Dendritic cell treated with granulocyte-macrophage colony-stimulating factor and Interleukin-4, amounts not matched to agents 40 ng/mL and 50 ng/mL, for 4 days (primary cell): ENCODE measurements around the gene RNF43.
"Not testable (repeated sequence)": the region's sequence is repeated elsewhere in the genome, so short reads cannot be mapped to it uniquely, and the experiment has no call there.

ENCODE experiments used
- H3K27ac Mint-ChIP-seq: one replicate; pipeline ENCODE4 v1.8.0; 2022; ENCODE audit warnings: mild to moderate bottlenecking, mixed read lengths
- H3K27me3 Mint-ChIP-seq: one replicate; pipeline ENCODE4 v1.8.0; 2022; ENCODE audit warnings: mild to moderate bottlenecking, mixed read lengths
- H3K36me3 Mint-ChIP-seq: one replicate; pipeline ENCODE4 v1.8.0; 2022; ENCODE audit warnings: low read depth, mixed read lengths
- H3K4me1 Mint-ChIP-seq: one replicate; pipeline ENCODE4 v1.8.0; 2022; ENCODE audit warnings: low read depth, mixed read lengths
- H3K4me3 Mint-ChIP-seq: one replicate; pipeline ENCODE4 v1.8.0; 2022; ENCODE audit warnings: mild to moderate bottlenecking, moderate library complexity, mixed read lengths
- H3K9me3 Mint-ChIP-seq: one replicate; pipeline ENCODE4 v1.8.0; 2022; ENCODE audit warnings: mixed read lengths
- intact Hi-C: fragments of 100-400 bp; cut with micrococcal nuclease; formaldehyde crosslinking; loops from one replicate; pipeline ENCODE4 v1.15.0; 2022

RNF43 gene

DNA sequence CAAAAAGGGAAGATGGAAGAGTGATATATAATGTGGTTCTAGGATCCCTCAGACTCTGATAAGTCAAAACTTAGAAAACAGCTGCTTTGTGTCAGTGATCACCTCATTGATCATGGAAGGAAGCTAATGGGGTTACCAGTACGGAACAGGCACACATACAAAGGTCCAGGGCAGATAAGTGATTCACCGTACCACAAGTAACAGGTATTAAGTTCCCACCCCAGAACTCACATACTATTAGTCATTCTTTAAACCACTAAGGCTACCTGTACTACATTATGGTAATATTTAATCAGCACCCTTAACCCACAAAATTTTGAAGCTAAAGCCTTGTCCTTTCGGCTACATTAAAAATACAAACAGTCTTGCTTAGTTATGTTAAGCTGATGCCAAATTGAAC lies 17.4 kb downstream of the RNF43 start:
- intact Hi-C loops = no loop called here
- Mint-ChIP-seq H3K4me1 (no peaks in the 10 kb centered on the region), H3K4me3 (no peak overlapping the region), H3K27me3 (peaks cover 27% of the 10 kb centered on the region), H3K27ac (no peak overlapping the region), H3K36me3 (no peaks in the 10 kb centered on the region), H3K9me3 (no peaks in the 10 kb centered on the region)

DNA sequence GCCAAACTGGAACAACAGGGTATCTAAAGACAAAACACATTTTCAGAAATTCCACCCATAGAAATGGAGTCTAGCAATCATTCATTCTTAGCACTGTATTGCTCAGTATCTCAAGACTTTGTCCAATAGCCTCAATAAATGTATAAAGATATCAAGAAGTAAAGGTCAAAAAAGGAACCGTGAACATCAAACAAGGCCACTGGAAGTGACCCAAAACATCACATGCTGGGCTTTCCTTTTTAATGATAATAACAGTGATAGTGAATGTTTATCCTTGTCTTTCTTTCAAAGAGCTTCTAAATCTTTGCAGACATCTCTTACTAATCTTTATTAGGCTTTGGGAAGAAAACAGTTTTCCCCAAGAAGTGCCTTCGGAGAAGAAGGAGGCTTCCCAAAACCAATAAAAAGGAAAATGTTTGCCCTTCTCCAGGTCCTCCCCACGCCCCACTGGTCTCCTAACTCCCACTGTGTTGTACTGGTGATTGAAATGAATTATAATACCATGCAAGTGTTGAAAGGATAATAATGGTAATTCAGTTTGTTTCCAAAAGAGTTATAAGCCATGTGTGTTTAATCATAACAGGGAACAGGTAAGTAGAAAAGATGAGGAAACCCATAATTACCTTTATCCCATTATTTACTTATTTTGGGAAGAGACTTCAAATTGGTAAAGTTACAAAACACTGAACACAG lies 18.6 kb downstream of the RNF43 start:
- Mint-ChIP-seq H3K4me3 (no peak overlapping the region), H3K27ac (no peak overlapping the region), H3K9me3 (no peaks in the 10 kb centered on the region), H3K4me1 (no peaks in the 10 kb centered on the region), H3K27me3 (peaks cover 31% of the 10 kb centered on the region), H3K36me3 (no peaks in the 10 kb centered on the region)
- intact Hi-C loops = no loop called here

DNA sequence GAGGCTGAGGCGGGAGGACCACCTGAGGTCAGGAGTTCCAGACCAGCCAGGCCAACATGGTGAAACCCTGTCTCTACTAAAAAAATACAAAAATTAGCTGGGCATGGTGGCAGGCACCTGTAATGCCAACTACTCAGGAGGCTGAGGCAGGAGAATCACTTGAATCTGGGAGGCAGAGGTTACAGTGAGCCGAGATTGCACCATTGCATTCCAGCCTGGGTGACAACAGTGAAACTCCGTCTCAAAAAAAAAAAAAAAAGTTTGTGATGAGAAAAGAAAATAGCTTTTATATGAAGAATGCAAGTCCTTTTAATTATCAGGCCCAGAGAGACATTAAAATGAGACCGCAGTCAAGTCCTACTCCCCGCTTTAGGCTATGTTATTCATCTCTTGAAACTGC lies 19.9 kb downstream of the RNF43 start:
- intact Hi-C loops, H3K9me3 Mint-ChIP-seq: not testable (repeated sequence)

DNA sequence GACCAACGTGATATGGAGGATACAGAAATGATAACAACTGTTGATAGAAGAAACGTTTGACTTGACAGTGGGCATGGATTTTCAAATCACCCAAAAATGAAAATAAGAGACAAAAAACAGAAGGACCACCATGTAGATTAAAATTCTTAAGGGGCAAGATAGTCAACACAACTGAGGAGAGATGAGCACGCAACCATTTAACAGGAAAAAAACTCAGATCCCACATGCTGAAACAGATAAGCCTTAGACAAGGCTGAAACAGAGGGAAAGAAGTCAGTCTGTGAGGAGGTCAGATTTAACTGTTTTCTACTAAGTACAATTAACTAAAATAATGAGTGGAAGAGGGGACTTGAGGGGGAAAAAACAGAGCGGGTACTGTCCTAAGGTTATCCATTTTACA lies 21.2 kb downstream of the RNF43 start:
- Mint-ChIP-seq H3K9me3 (no peaks in the 10 kb centered on the region), H3K27ac (no peak overlapping the region), H3K4me1 (no peaks in the 10 kb centered on the region), H3K27me3 (peaks cover 30% of the 10 kb centered on the region), H3K36me3 (no peaks in the 10 kb centered on the region), H3K4me3 (no peak overlapping the region)
- intact Hi-C loops = no loop called here

More for the DNA sequence above, 19.9 kb downstream of the RNF43 start:
- not testable (repeated sequence) for H3K27ac Mint-ChIP-seq, H3K4me3 Mint-ChIP-seq, H3K36me3 Mint-ChIP-seq, H3K4me1 Mint-ChIP-seq
- H3K27me3 Mint-ChIP-seq = peaks cover 28% of the 10 kb centered on the region

DNA sequence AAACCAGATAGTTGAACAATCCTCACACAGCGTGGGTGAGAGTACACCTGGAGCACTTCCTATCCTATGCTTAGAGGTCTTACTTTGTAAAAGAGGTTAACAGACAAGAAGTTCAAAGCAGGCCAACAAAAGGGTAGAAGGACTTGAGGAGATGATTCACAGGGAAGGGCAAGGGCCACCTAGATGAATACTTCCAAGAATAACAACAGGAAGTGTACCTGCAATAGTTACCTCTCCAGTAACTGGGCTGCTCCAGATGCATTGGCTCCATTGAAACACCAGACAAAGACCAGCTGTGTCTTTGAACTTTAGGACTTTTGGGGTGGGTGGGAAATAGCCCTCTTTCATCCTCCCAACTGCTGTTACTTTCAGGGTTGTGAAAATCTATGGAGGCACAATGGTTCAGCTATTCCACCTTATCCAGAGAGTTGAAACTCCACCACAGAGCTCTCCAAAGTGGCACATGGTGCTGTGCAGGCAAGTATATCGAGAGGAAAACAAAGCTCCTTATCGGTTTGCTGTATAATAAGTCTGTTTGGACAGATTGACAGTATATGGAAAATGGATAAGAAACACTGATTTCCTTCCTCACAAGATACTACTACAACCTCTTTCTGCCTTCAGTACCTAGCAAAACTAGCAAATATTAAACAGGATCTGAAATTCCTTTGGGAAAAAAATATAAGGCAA lies 22.7 kb downstream of the RNF43 start:
- Mint-ChIP-seq H3K9me3 (no peaks in the 10 kb centered on the region), H3K27me3 (peaks cover 38% of the 10 kb centered on the region), H3K4me3 (no peak overlapping the region), H3K27ac (no peak overlapping the region), H3K4me1 (no peaks in the 10 kb centered on the region), H3K36me3 (no peaks in the 10 kb centered on the region)
- intact Hi-C loops = no loop called here

DNA sequence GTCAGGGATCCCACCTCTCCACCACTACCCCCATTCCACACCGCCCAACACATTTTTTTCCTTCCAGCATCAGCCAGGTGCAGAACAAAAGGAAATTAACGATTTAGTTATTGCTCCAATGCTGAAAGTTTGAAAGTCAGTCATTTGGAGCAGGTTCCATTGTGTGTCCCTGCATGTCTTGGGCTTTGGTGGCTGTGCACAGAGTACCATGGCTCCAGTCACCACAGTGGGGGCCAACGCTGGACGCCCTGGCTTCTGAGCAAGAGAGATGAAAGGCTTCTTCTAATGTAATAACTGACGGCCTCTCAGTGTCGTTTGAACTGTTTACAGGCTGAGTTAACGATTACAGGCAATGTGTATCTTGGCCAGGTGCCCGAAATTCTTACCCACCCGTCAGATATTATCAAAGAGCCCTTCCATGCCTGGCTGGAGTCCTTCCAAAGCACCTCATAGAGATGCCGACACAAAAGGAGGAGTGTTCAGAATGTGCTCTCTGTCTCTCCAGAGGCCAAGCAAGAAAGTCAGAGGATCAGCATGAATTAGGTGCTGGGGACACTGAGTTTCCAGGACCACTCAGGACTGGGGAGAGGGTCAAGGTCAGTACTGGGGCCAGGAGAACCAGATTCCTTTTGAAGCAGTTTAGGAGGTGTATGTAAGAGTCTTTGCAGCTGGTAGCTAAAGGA lies 25.9 kb downstream of the RNF43 start:
- Mint-ChIP-seq H3K9me3 (no peaks in the 10 kb centered on the region), H3K27ac (no peak overlapping the region), H3K4me1 (peaks cover 6% of the 10 kb centered on the region), H3K36me3 (no peaks in the 10 kb centered on the region), H3K4me3 (no peak overlapping the region), H3K27me3 (peaks cover 32% of the 10 kb centered on the region)
- intact Hi-C loops = no loop called here

DNA sequence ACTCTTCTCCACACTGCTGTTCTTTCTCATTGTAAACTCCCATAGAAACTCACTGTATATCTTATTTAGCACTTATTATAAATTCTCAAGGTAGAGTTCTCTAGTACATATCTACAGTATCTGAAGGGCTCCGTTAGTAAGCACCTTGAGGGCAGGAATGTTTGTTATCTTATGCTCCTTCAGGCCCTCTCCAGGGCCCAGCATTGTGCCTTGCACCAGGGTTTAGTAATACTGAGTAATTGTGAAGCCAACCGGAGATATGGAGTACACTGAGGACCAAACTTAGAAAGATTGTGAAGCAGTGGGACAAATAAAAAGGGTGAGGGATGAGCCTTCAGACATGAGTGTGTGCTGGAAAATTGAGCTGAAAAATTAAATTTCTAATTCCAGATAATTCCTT lies 26.4 kb downstream of the RNF43 start:
- intact Hi-C loops = no loop called here
- Mint-ChIP-seq H3K4me1 (peaks cover 6% of the 10 kb centered on the region), H3K4me3 (no peak overlapping the region), H3K27ac (no peak overlapping the region), H3K36me3 (no peaks in the 10 kb centered on the region), H3K27me3 (peaks cover 29% of the 10 kb centered on the region), H3K9me3 (no peaks in the 10 kb centered on the region)

DNA sequence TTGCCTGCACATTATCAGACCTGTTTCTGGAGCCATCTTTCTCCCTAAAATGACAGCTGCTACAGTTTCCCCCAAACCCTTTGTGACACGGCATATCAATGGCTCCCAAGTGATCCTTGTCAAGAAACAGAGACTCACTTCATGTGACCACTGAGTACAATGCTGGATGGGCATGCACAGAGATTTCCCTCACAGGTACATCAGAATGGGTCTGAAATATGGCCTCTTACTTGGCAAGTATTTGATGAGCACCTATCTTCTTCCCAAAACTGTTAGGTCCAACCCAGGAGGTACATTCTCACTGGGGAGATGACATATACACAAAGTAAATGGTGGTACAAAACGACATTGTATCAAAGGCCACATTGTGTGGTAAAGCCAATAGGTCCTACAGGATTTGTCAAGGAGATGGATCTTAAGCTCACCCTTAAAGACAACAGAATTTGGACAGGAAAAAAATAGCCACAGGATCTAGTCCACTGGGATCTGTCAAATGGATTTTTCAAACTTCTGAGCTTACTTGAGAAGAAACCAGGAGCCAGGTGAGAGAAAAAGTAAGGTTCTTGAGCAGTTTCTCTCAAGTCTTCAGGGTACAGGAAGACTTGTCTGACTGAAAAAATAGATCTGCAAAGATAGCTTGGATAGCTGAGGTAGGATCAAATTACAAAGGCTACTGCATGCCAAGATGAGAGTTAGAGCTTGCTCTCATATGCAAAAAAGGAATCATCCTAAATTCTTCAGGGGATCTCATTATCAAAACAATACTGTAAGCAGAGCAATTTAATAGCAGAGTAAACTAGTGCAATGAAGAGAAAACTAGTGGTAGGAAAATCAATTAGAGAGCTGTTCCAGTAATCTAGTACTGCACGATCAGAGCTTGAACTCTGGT lies 28.8 kb downstream of the RNF43 start:
- intact Hi-C loops = no loop called here
- Mint-ChIP-seq H3K36me3 (no peaks in the 10 kb centered on the region), H3K4me1 (peaks cover 23% of the 10 kb centered on the region), H3K27ac (no peak overlapping the region), H3K27me3 (peaks cover 22% of the 10 kb centered on the region), H3K9me3 (no peaks in the 10 kb centered on the region), H3K4me3 (no peak overlapping the region)

DNA sequence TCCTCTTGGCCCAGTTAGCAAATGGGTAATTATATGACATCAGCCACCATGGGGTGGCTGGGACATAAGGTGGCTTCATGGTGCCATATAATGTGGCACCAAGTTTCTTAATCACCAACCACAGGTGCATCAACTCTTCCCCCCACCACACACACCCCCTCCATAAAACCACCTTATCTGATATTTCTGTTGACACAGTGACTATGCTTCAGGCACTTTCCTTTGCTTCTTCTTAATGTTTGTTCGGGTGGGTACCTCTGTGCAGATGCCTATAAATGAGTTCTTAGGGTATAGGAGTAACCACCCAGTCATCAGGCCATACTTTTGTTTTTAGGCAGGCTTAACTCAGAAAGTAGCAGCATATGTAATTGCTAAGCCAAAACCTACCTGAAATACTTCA lies 29.5 kb downstream of the RNF43 start:
- no peaks in the 10 kb centered on the region for H3K9me3 Mint-ChIP-seq
- no peak overlapping the region for H3K27ac Mint-ChIP-seq
- H3K36me3 Mint-ChIP-seq = no peaks in the 10 kb centered on the region
- H3K4me3 Mint-ChIP-seq = no peak overlapping the region
- peaks cover 23% of the 10 kb centered on the region for H3K4me1 Mint-ChIP-seq
- intact Hi-C loops = no loop called here
- peaks cover 22% of the 10 kb centered on the region for H3K27me3 Mint-ChIP-seq

DNA sequence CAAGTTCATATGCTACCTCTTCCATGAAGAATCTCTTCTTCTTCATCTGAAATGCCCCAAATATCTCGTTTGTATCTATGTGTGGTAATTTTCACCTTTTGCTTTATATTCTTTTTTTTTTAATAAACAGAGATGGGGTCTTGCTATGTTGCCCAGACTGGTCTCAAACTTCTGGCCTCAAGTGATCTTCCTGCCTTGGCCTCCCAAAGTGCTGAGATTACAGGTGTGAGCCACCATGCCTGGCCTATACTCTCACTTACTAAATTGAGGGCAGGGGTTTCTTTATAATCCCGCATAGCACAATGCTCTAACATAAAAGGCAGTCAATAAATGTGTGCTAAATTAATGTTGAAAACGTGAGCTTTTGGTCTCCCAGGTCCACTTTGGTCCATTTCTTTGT lies 30.6 kb downstream of the RNF43 start:
- intact Hi-C loops = no loop called here
- Mint-ChIP-seq H3K36me3 (no peaks in the 10 kb centered on the region), H3K4me3 (no peak overlapping the region), H3K4me1 (peaks cover 34% of the 10 kb centered on the region), H3K27ac (no peak overlapping the region), H3K27me3 (peaks cover 21% of the 10 kb centered on the region), H3K9me3 (no peaks in the 10 kb centered on the region)

DNA sequence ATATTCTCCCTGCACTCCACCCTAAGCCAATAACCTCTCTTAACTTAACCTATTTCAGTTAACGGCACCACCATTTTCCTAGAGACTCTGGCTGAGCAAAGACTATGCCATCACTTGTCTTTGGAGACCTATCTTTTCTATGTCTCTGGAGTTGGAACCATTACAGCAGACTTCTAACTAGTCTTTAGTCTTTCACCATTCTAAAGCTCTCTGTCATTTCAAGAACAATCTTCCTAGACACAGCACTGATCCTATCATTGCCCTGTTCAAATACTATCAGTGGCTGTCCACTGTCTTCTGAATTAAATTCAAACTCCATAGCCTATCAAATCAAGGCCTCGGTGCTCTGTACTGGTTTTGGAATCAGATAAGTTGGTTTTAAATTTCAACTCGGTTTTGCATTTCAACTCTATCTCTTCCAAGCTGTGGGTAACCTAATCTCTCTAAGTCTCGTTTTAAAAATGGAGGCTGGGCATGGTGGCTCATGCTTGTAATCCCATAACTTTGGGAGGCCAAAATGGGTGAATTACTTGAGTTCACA lies 31.9 kb downstream of the RNF43 start:
- intact Hi-C loops = no loop called here
- Mint-ChIP-seq H3K4me1 (peaks cover 35% of the 10 kb centered on the region), H3K9me3 (no peaks in the 10 kb centered on the region), H3K36me3 (no peaks in the 10 kb centered on the region), H3K27me3 (peaks cover 18% of the 10 kb centered on the region), H3K27ac (no peak overlapping the region), H3K4me3 (no peak overlapping the region)

DNA sequence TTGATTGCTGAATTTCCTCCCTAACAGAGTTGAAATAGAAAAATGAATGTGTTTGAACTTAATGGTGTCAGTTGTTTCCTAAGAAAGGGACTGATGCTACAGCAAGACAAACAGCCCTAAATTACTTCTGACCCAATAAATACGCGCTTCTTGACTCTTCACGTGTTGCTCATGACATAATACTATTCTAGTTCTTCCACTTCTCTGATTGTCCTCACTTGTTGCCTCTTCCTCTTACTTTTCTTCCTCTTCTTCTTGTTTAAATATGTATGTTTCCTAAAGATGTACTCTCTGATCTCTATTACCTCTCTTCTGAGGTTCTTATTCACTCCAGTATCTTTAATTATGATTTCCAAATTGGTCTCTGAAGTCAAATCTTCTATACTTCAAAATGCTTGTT lies 32.4 kb downstream of the RNF43 start:
- intact Hi-C loops = no loop called here
- Mint-ChIP-seq H3K27ac (no peak overlapping the region), H3K9me3 (no peaks in the 10 kb centered on the region)

DNA sequence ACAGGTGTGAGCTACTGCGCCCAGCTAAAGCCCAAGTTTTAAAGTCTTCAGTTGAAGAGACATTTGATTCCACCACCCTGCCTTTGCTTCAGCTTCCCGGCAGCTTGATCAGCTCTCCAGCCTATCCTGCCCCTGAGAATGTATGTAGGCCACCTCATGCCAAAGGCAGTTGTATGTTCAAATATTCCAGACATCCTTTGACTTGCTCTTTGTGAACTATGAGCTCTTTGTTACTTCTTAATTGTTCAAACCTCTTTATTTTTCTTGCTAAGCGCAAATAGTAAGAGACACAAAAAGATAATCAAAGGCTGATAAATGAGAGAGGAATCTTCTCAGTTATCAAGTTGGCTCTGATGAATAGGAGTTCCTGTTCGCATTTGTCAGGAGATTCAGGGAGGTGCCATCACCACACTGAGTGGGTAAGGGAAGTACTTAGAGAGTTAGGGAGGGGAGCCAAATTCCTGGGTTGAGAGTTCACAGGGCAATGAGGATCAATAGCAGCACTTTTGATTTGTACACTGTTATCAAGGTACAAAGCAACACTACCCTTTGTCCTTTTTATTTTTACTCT lies 33.4 kb downstream of the RNF43 start:
- H3K4me3 Mint-ChIP-seq = no peak overlapping the region
- no peaks in the 10 kb centered on the region for H3K9me3 Mint-ChIP-seq
- H3K27ac Mint-ChIP-seq = no peak overlapping the region
- H3K36me3 Mint-ChIP-seq = no peaks in the 10 kb centered on the region
- H3K27me3 Mint-ChIP-seq = peaks cover 19% of the 10 kb centered on the region
- H3K4me1 Mint-ChIP-seq = peaks cover 37% of the 10 kb centered on the region
- intact Hi-C loops = no loop called here

More for the DNA sequence above, 32.4 kb downstream of the RNF43 start:
- H3K27me3 Mint-ChIP-seq = peaks cover 16% of the 10 kb centered on the region
- peaks cover 35% of the 10 kb centered on the region for H3K4me1 Mint-ChIP-seq
- H3K36me3 Mint-ChIP-seq = no peaks in the 10 kb centered on the region
- H3K4me3 Mint-ChIP-seq = no peak overlapping the region
